ENCODE results near the gene VPS4A. TPM values are rescaled to one million over a fixed set of nuclear protein-coding genes. Genes with fewer than 3 reads are reported as not detected.

Gene VPS4A
- polyA plus RNA-seq, 1 experiment: 12.8 TPM

- Histone ChIP-seq H3K27ac (ENCODE audit: low read depth, low read length) (no peak overlapping the region), H3K27me3 (ENCODE audit: control insufficient read depth, insufficient read depth, low read length) (no peaks in the 10 kb centered on the region), H3K4me3 (ENCODE audit: low read depth, low read length) (no peak overlapping the region), H3K9me3 (ENCODE audit: control insufficient read depth, insufficient read depth, low read length) (no peaks in the 10 kb centered on the region; the same call in 1 of the 2 replicates)
- ChIA-PET CTCF (interaction anchor here (1.5 kb wide), 1 partner anchor 410 kb away, joined by 3 read pairs; the partner anchor contains the start of gene NOB1), POLR2A (interaction anchor here (0.6 kb wide), 1 partner anchor 33 kb away, joined by 3 read pairs; no protein-coding TSS in a partner anchor)
- DNase-seq (ENCODE audit: low read depth, low spot score): no peak
- TF ChIP-seq CTCF (IDR thresholded peaks at IDR 0.05; ENCODE audit: low read depth, low read length): no peak
Observed at GRCh38 chr16:69344171-69344570, 33.0 kb downstream of the VPS4A start.

- CTCF ChIA-PET: no interaction called here
- no peak for DNase-seq (ENCODE audit: low read depth, low spot score)
- TF ChIP-seq CTCF (IDR thresholded peaks at IDR 0.05; ENCODE audit: low read depth, low read length): no peak
- no peak overlapping the region for H3K27ac ChIP-seq (ENCODE audit: low read depth, low read length)
- H3K4me3 ChIP-seq (ENCODE audit: low read depth, low read length): no peak overlapping the region
- H3K27me3 ChIP-seq (ENCODE audit: control insufficient read depth, insufficient read depth, low read length): no peaks in the 10 kb centered on the region
- H3K9me3 ChIP-seq (ENCODE audit: control insufficient read depth, insufficient read depth, low read length): no peaks in the 10 kb centered on the region
- POLR2A ChIA-PET: no interaction called here
Observed at GRCh38 chr16:69345923-69346322, 34.8 kb downstream of the VPS4A start.

GRCh38 chr16:69346683-69347082 is 35.5 kb downstream of the VPS4A start:
- TF ChIP-seq CTCF (IDR thresholded peaks at IDR 0.05; ENCODE audit: low read depth, low read length): no peak
- no peak for DNase-seq (ENCODE audit: low read depth, low spot score)
- no peak overlapping the region for H3K4me3 ChIP-seq (ENCODE audit: low read depth, low read length)
- CTCF ChIA-PET: no interaction called here
- POLR2A ChIA-PET: no interaction called here
- H3K9me3 ChIP-seq (ENCODE audit: control insufficient read depth, insufficient read depth, low read length): no peaks in the 10 kb centered on the region
- H3K27me3 ChIP-seq (ENCODE audit: control insufficient read depth, insufficient read depth, low read length): no peaks in the 10 kb centered on the region
- no peak overlapping the region for H3K27ac ChIP-seq (ENCODE audit: low read depth, low read length)

GRCh38 chr16:69348222-69348621 is 37.1 kb downstream of the VPS4A start:
- no peak for TF ChIP-seq CTCF (IDR thresholded peaks at IDR 0.05; ENCODE audit: low read depth, low read length)
- DNase-seq (ENCODE audit: low read depth, low spot score): no peak
- POLR2A ChIA-PET: interaction anchor here (0.5 kb wide), 1 partner anchor 1065 kb away, joined by 7 read pairs; no protein-coding TSS in a partner anchor

GRCh38 chr16:69349536-69349935 is 38.4 kb downstream of the VPS4A start:
- DNase-seq (ENCODE audit: low read depth, low spot score): no peak
- POLR2A ChIA-PET: no interaction called here
- H3K4me3 ChIP-seq (ENCODE audit: low read depth, low read length): no peak overlapping the region
- CTCF ChIA-PET: no interaction called here
- H3K27me3 ChIP-seq (ENCODE audit: control insufficient read depth, insufficient read depth, low read length): no peaks in the 10 kb centered on the region
- no peak overlapping the region for H3K27ac ChIP-seq (ENCODE audit: low read depth, low read length)
- H3K9me3 ChIP-seq (ENCODE audit: control insufficient read depth, insufficient read depth, low read length): no peaks in the 10 kb centered on the region
- no peak for TF ChIP-seq CTCF (IDR thresholded peaks at IDR 0.05; ENCODE audit: low read depth, low read length)

More at GRCh38 chr16:69348222-69348621, 37.1 kb downstream of the VPS4A start:
- Histone ChIP-seq H3K9me3 (ENCODE audit: control insufficient read depth, insufficient read depth, low read length) (no peaks in the 10 kb centered on the region), H3K4me3 (ENCODE audit: low read depth, low read length) (no peak overlapping the region), H3K27ac (ENCODE audit: low read depth, low read length) (no peak overlapping the region), H3K27me3 (ENCODE audit: control insufficient read depth, insufficient read depth, low read length) (no peaks in the 10 kb centered on the region)
- CTCF ChIA-PET: no interaction called here

Data from AG04450 (cell line).